ENCODE measurements around the gene TLCD4. TPM values are rescaled to one million over a fixed set of nuclear protein-coding genes. Genes with fewer than 3 reads are reported as not detected.

Gene TLCD4
- total RNA-seq, 1 donor from 2014 or later = 11.3 TPM

- H3K27ac ChIP-seq = no peak overlapping the region
- H3K4me3 ChIP-seq = no peak overlapping the region
- no peaks in the 10 kb centered on the region for H3K36me3 ChIP-seq
- intact Hi-C loops (cut with DNase I) = no loop called here
- H3K4me1 ChIP-seq = peaks cover 11% of the 10 kb centered on the region
- H3K9me3 ChIP-seq = no peaks in the 10 kb centered on the region
- H3K27me3 ChIP-seq (ENCODE audit: low read depth) = no peaks in the 10 kb centered on the region
- DNase-seq (no peak), ATAC-seq (no peak)
- no peak for TF ChIP-seq CTCF (IDR thresholded peaks at IDR 0.05)
Observed at GRCh38 chr1:95119273-95119672, 2.1 kb downstream of the TLCD4 start.

DNA sequence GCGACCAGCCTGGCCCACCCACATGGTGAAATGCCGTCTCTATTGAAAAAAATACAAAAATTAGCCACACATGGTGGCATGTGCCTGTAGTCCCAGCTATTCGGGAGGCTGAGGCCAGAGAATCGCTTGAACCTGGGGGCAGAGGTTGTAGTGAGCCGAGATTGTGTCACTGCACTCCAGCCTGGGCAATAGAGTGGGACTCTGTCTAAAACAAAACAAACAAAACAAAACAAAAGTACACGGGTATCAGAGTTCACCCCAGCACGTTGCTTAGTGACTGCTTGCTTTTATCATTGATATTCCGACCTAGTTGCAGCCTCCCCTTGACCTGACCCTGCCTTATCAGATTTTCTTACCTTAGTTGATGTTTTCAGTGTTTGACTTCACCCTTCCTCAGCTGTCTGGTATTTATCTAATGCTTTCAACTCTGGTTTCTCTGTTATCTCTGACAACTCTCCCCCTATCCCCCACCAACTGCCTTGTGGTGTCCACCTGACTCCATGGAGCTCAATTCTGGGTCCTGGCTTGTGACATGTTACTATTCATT is 5.1 kb downstream of the TLCD4 start:
- no peak for ATAC-seq
- peaks cover 11% of the 10 kb centered on the region for H3K4me1 ChIP-seq
- no peaks in the 10 kb centered on the region for H3K9me3 ChIP-seq
- no peak for DNase-seq
- no peaks in the 10 kb centered on the region for H3K36me3 ChIP-seq
- intact Hi-C loops (cut with DNase I) = no loop called here
- no peak overlapping the region for H3K27ac ChIP-seq
- H3K27me3 ChIP-seq (ENCODE audit: low read depth) = no peaks in the 10 kb centered on the region
- H3K4me3 ChIP-seq = no peak overlapping the region
- no peak for TF ChIP-seq CTCF (IDR thresholded peaks at IDR 0.05)

GRCh38 chr1:95124342-95124741 is 7.2 kb downstream of the TLCD4 start:
- peaks cover 6% of the 10 kb centered on the region for H3K4me1 ChIP-seq
- no peak overlapping the region for H3K4me3 ChIP-seq
- no peak for ATAC-seq
- no peak for DNase-seq
- H3K27ac ChIP-seq = no peak overlapping the region
- H3K36me3 ChIP-seq = no peaks in the 10 kb centered on the region
- intact Hi-C loops (cut with DNase I) = no loop called here
- H3K9me3 ChIP-seq = no peaks in the 10 kb centered on the region
- TF ChIP-seq CTCF (IDR thresholded peaks at IDR 0.05) = no peak
- no peaks in the 10 kb centered on the region for H3K27me3 ChIP-seq (ENCODE audit: low read depth)

GRCh38 chr1:95126366-95126765 is 9.2 kb downstream of the TLCD4 start:
- H3K9me3 ChIP-seq = no peaks in the 10 kb centered on the region
- H3K27me3 ChIP-seq (ENCODE audit: low read depth) = no peaks in the 10 kb centered on the region
- intact Hi-C loops (cut with DNase I) = no loop called here
- no peak for TF ChIP-seq CTCF (IDR thresholded peaks at IDR 0.05)
- no peak overlapping the region for H3K27ac ChIP-seq
- ATAC-seq (no peak), DNase-seq (no peak)
- H3K36me3 ChIP-seq = no peaks in the 10 kb centered on the region
- no peaks in the 10 kb centered on the region for H3K4me1 ChIP-seq
- no peak overlapping the region for H3K4me3 ChIP-seq

- Histone ChIP-seq H3K36me3 (no peaks in the 10 kb centered on the region), H3K27me3 (ENCODE audit: low read depth) (no peaks in the 10 kb centered on the region), H3K27ac (no peak overlapping the region), H3K9me3 (no peaks in the 10 kb centered on the region), H3K4me1 (no peaks in the 10 kb centered on the region), H3K4me3 (no peak overlapping the region)
- no peak for TF ChIP-seq CTCF (IDR thresholded peaks at IDR 0.05)
- no peak for DNase-seq
- no peak for ATAC-seq
- intact Hi-C loops (cut with DNase I) = no loop called here
Observed at GRCh38 chr1:95126846-95127245, 9.7 kb downstream of the TLCD4 start.

GRCh38 chr1:95127380-95127779 is 10.2 kb downstream of the TLCD4 start:
- no peaks in the 10 kb centered on the region for H3K36me3 ChIP-seq
- DNase-seq = no peak
- no peaks in the 10 kb centered on the region for H3K9me3 ChIP-seq
- no peaks in the 10 kb centered on the region for H3K4me1 ChIP-seq
- H3K27me3 ChIP-seq (ENCODE audit: low read depth) = no peaks in the 10 kb centered on the region
- H3K27ac ChIP-seq = no peak overlapping the region
- ATAC-seq = no peak
- intact Hi-C loops (cut with DNase I) = no loop called here
- H3K4me3 ChIP-seq = no peak overlapping the region
- TF ChIP-seq CTCF (IDR thresholded peaks at IDR 0.05) = no peak

Data from lower lobe of right lung (tissue), 2 donors.